Kidney (tissue), 14 donors: ENCODE measurements around the gene SUOX. TPM values are rescaled to one million over a fixed set of nuclear protein-coding genes. Genes with fewer than 3 reads are reported as not detected.

Source experiments
- DNase-seq, 5 donors: peaks; one replicate each; pipeline ENCODE4 v3.0.0-alpha.2; 2013 to 2020
- FAIRE-seq: peaks from 2 replicates; lab custom pipeline; 2012; peaks lifted over from hg19 to GRCh38; lab: Jason Lieb, UNC
- H3K27ac ChIP-seq, 2 donors: one replicate each; pipeline ENCODE4 v1.7.0; 2013; ENCODE audit warnings: low read depth in 2 of 2, low read length in 2 of 2, inconsistent platforms in 1 of 2
- H3K27me3 ChIP-seq: one replicate; pipeline ENCODE4 v1.7.1; 2013; ENCODE audit warnings: low read length, inconsistent platforms; ENCODE audit not compliant: control insufficient read depth, insufficient read depth
- H3K36me3 ChIP-seq, 3 donors: one replicate each; pipeline versions ENCODE4 v1.7.0 to v1.7.1; 2013; ENCODE audit warnings: low read length in 3 of 3, control low read depth in 1 of 3, inconsistent platforms in 1 of 3; ENCODE audit not compliant: insufficient read depth in 3 of 3, control insufficient read depth in 2 of 3
- H3K4me1 ChIP-seq, 3 donors: one replicate each; pipeline versions ENCODE4 v1.7.0 to v1.7.1; 2013; ENCODE audit warnings: low read length in 3 of 3, inconsistent platforms in 1 of 3, low read depth in 1 of 3; ENCODE audit not compliant: control insufficient read depth in 2 of 3, insufficient read depth in 2 of 3
- H3K4me3 ChIP-seq, 3 donors: one replicate each; pipeline versions ENCODE4 v1.7.0 to v1.8.1; 2013; ENCODE audit warnings: low read length in 3 of 3, control low read depth in 1 of 3, inconsistent platforms in 1 of 3
- H3K9ac ChIP-seq, 3 donors: one replicate each; pipeline versions ENCODE4 v1.7.0 to v1.7.1; 2013; ENCODE audit warnings: low read length in 3 of 3, control low read depth in 1 of 3, inconsistent platforms in 1 of 3
- H3K9me3 ChIP-seq, 3 donors: one replicate each; pipeline versions ENCODE4 v1.7.0 to v1.7.1; 2013; ENCODE audit warnings: low read length in 3 of 3, control low read depth in 1 of 3, inconsistent platforms in 1 of 3; ENCODE audit not compliant: control insufficient read depth in 2 of 3, insufficient read depth in 1 of 3
- intact Hi-C: fragments of 100-400 bp; cut with DNase I; formaldehyde crosslinking; loops from one replicate; pipeline ENCODE4 v1.11.1; 2022
- polyA plus RNA-seq: library from polyadenylated mRNA; stranded (reverse); fragments of 350-450 nt; fragmentation: Illumina TruSeq; extraction: RNeasy Lipid Tissue Mini Kit (QIAGEN cat#74804); gene quantifications from one replicate; pipeline ENCODE4 v1.2.3, GENCODE V29; 2014; ENCODE audit warnings: low read depth, low replicate concordance; ENCODE audit not compliant: insufficient read depth
- total RNA-seq: library from RNA; stranded (reverse); fragmentation: NEBNext Ultra II Directional; extraction: Animal tissue kit (Norgen Biotek cat#: 25700); gene quantifications from one replicate; pipeline ENCODE4 v1.2.1, GENCODE V29; 2021
- TF ChIP-seq, protein P1 (sequence below): IDR thresholded peaks from 3 replicates; pipeline ENCODE4 v1.5.1; 2012; ENCODE audit warnings: mild to moderate bottlenecking, moderate library complexity, borderline replicate concordance; ENCODE audit not compliant: insufficient read depth; ENCODE audit errors: extremely low read depth
- donor health status: control.
- donor health status: control.
- donor health status: control.
- donor health status: control.
- donor health status: control.
- donor health status: DM: yes; HTN: yes; CAD: no.
- donor health status: Normal renal cell carcinoma (clear cell type).

The SUOX gene
- total and polyA plus RNA-seq, 2 donors from 2014 or later, result 33.1 to 61.1 TPM

DNA sequence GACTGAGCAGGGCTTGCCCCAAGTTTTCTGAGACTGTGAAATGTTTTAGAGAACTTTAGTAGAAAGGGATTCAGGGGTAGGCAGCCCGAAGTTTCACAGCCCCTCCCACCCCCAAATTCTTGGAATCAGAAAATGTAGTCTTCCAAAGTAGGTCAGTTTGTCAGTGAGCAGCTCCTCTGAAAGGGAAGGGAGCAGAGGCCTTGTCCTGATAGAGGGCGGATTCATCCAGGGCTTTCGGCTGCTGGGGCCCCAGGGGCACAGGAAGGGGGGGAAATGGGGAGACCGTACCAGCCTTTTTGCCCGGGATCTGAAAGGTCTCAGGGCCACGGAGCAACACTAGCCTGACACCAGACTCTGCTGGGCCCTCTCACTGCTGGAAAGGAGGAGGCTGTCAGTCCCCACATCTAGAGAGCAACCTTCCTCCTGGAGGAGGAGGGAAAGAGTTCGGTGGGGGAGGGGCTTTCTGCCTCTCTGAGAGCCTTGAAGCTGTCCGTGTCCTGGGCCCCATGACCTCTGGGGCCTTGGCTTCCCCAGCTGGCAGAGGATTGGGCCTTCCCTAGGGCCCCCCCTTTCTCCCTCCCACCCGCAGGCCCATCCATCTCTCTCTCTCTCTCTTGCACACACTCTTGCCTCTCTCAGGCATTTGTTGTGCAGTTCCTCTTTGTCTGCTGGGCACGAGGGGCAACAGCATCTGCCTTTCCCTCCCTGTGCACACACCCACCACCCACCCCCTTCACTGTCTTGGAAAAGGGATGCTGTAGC lies 23.5 kb downstream of the SUOX start, which contains the start of gene IKZF4:
IKZF4 (plus strand) TSS at position 621 of the 762 bp plus-strand sequence. CDS start 451 bp downstream, outside the sequence.
- TF ChIP-seq, protein P1, sequence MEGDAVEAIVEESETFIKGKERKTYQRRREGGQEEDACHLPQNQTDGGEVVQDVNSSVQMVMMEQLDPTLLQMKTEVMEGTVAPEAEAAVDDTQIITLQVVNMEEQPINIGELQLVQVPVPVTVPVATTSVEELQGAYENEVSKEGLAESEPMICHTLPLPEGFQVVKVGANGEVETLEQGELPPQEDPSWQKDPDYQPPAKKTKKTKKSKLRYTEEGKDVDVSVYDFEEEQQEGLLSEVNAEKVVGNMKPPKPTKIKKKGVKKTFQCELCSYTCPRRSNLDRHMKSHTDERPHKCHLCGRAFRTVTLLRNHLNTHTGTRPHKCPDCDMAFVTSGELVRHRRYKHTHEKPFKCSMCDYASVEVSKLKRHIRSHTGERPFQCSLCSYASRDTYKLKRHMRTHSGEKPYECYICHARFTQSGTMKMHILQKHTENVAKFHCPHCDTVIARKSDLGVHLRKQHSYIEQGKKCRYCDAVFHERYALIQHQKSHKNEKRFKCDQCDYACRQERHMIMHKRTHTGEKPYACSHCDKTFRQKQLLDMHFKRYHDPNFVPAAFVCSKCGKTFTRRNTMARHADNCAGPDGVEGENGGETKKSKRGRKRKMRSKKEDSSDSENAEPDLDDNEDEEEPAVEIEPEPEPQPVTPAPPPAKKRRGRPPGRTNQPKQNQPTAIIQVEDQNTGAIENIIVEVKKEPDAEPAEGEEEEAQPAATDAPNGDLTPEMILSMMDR, result no peak
- peak within 1 kb of the TSS; percentile 38 to 60 for H3K27ac ChIP-seq
- FAIRE-seq (no peak), DNase-seq (peak; percentile 89 to 97 (median 93))
- no peaks in the 10 kb centered on the region for H3K9me3 ChIP-seq
- H3K27me3 ChIP-seq, result no peaks in the 10 kb centered on the region
- intact Hi-C loops, result no loop called here
- H3K4me1 ChIP-seq, result peaks cover 0 to 5% (median 0%) of the 10 kb centered on the region in 3 donors
- H3K9ac ChIP-seq, result peak within 1 kb of the TSS in 2 of 3 donors; percentile 40 to 56
- H3K36me3 ChIP-seq, result peaks cover 0 to 8% (median 0%) of the 10 kb centered on the region in 3 donors
- peak within 1 kb of the TSS; percentile 9 to 67 (median 42) for H3K4me3 ChIP-seq

DNA sequence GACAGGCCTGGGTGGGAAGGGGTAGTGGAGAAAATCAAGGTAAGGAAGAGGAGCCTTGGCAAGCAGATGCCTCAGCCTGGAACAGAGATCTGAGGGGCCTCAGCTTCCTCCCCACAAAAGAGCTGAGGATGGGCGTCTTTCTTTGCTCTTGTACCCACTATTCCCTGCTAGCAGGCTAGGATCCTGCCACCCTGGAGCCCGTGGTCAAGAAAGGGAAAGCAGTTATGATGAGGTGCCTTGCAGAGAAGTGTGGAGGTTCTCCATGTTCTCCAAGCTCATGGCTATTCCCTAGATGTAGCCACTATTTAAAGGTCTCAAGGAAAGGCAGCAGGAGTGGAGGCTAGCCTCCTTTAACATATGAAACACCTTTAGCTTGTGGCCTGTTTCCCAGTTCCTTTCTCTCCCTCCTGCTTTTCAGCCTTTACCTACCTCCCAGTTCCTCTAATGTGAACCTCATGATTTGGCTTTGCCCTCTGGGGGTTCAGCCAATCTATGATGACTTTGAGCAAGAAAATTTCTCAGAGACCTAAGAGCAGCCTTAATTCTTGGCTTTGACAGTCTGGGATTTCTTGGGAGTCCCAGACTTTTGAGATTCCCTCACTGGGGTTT lies 24.9 kb downstream of the SUOX start:
- intact Hi-C loops, result no loop called here
- TF ChIP-seq, protein P1, result no peak
- peaks cover 0 to 5% (median 0%) of the 10 kb centered on the region in 3 donors for H3K4me1 ChIP-seq
- no peaks in the 10 kb centered on the region for H3K27me3 ChIP-seq
- H3K9ac ChIP-seq, result peak overlapping the region in 2 of 3 donors; percentile 17 to 40
- peak overlapping the region in 2 of 3 donors; percentile 9 to 67 for H3K4me3 ChIP-seq
- H3K36me3 ChIP-seq, result peaks cover 0 to 8% (median 0%) of the 10 kb centered on the region in 3 donors
- FAIRE-seq (no peak), DNase-seq (peak in 2 of 5 donors; percentile 32 to 41)
- H3K9me3 ChIP-seq, result no peaks in the 10 kb centered on the region
- no peak overlapping the region for H3K27ac ChIP-seq

GRCh38 chr12:56028511-56029165 lies 31.6 kb downstream of the SUOX start:
- peaks cover 8 to 24% (median 9%) of the 10 kb centered on the region in 3 donors for H3K36me3 ChIP-seq
- FAIRE-seq (no peak), DNase-seq (no peak)
- H3K9me3 ChIP-seq, result no peaks in the 10 kb centered on the region
- TF ChIP-seq, protein P1, result no peak
- H3K9ac ChIP-seq, result peak overlapping the region in 1 of 3 donors; percentile 44
- intact Hi-C loops, result no loop called here
- no peaks in the 10 kb centered on the region for H3K27me3 ChIP-seq
- H3K4me1 ChIP-seq, result peaks cover 0 to 3% (median 0%) of the 10 kb centered on the region in 3 donors
- no peak overlapping the region for H3K27ac ChIP-seq
- H3K4me3 ChIP-seq, result no peak overlapping the region
